Panc1 (cell line): Measurements from ENCODE around the gene TEK. TPM values are rescaled to one million over a fixed set of nuclear protein-coding genes. Genes with fewer than 3 reads are reported as not detected.

Experiments used
- ATAC-seq: fragments of 200-7000 bp; cut with Tn5 transposase; 2 replicates; pipeline ENCODE4 v1.9.1; 2020; ENCODE audit warnings: mild to moderate bottlenecking, moderate library complexity
- BruUV-seq: library from RNA; stranded (reverse); fragments of 400-500 nt; replicated peaks from 2 replicates; lab custom pipeline; 2021; lab: Mats Ljungman, UMichigan
- CTCF ChIA-PET: fragments of 300-600 bp; sonication (Branson Sonifier 250); formaldehyde crosslinking; loops from one replicate; lab custom pipeline; 2022; ENCODE audit warnings: antibody characterized with exemption; lab: Charles Lee
- POLR2A ChIA-PET: fragments of 300-600 bp; sonication (Branson Sonifier 250); formaldehyde crosslinking; loops from one replicate; lab custom pipeline; 2022; ENCODE audit warnings: antibody characterized with exemption; lab: Charles Lee
- DNase-seq: peaks from one replicate; pipeline ENCODE4 v3.0.0-alpha.2; 2010; ENCODE audit warnings: low read depth, low spot score
- H3K27ac ChIP-seq: 2 replicates; pipeline ENCODE4 v1.5.1; 2011; ENCODE audit warnings: mild to moderate bottlenecking, low read length, inconsistent platforms
- H3K27me3 ChIP-seq: fragments of 200-500 bp; sonication (Bioruptor generic); 2 replicates; pipeline ENCODE4 v1.6.0; 2014; ENCODE audit warnings: low read length, inconsistent platforms; ENCODE audit not compliant: control insufficient read depth, insufficient read depth
- H3K36me3 ChIP-seq: fragments of 200-500 bp; sonication (Bioruptor generic); 2 replicates; pipeline ENCODE4 v1.5.1; 2014; ENCODE audit warnings: inconsistent platforms, mild to moderate bottlenecking, low read length, moderate library complexity; ENCODE audit not compliant: control insufficient read depth, insufficient read depth
- H3K4me1 ChIP-seq: 2 replicates; pipeline ENCODE4 v1.5.1; 2011; ENCODE audit warnings: inconsistent platforms, mild to moderate bottlenecking, low read length, moderate library complexity; ENCODE audit not compliant: control insufficient read depth, insufficient read depth
- H3K4me3 ChIP-seq, 2 experiments: 2 replicates each; pipeline ENCODE4 v1.5.1; 2011 to 2012; ENCODE audit warnings: low read depth in 2 of 2, low read length in 2 of 2, mild to moderate bottlenecking in 2 of 2, inconsistent platforms in 1 of 2, moderate library complexity in 1 of 2
- H3K9me3 ChIP-seq: fragments of 200-500 bp; sonication (Bioruptor generic); 2 replicates; pipeline ENCODE4 v1.5.1; 2014; ENCODE audit warnings: low read depth, mild to moderate bottlenecking, inconsistent platforms, low read length, moderate library complexity; ENCODE audit not compliant: control insufficient read depth, insufficient read depth
- CTCF ChIP-seq: fragments of 450-650 bp; IDR thresholded peaks from 2 replicates; pipeline ENCODE4 v1.5.1; 2017; ENCODE audit warnings: mild to moderate bottlenecking
- POLR2AphosphoS5 ChIP-seq: IDR thresholded peaks from 2 replicates; pipeline ENCODE4 v1.6.1; 2012; ENCODE audit warnings: mild to moderate bottlenecking, low read depth, low read length, moderate library complexity
- SIN3A ChIP-seq: IDR thresholded peaks from 2 replicates; pipeline ENCODE4 v1.6.1; 2012; ENCODE audit warnings: low read depth, mild to moderate bottlenecking, low read length, moderate library complexity, borderline replicate concordance; ENCODE audit not compliant: insufficient read depth
- TCF7L2 ChIP-seq: IDR thresholded peaks from 2 replicates; pipeline ENCODE4 v1.6.1; 2011; ENCODE audit warnings: mild to moderate bottlenecking, low read depth, low read length, inconsistent platforms
- in situ Hi-C: cut with HindIII; loops from 2 replicates; pipeline ENCODE4 v1.10.0; 2016; ENCODE audit warnings: low sequenced_read_pairs, low pct_unique_long_range_greater_than_20kb
- intact Hi-C: fragments of 100-400 bp; cut with micrococcal nuclease; formaldehyde crosslinking; loops from one replicate; pipeline ENCODE4 v1.10.0; 2022; ENCODE audit not compliant: unreplicated experiment
- total RNA-seq: library from RNA; stranded (reverse); gene quantifications from one replicate; pipeline ENCODE4 v1.2.1, GENCODE V29; 2021; ENCODE audit not compliant: unreplicated experiment
- TF ChIP-seq, protein P1 (sequence below), 2 experiments: IDR thresholded peaks; 2 replicates each; pipeline ENCODE4 v1.6.1; 2011 to 2012; ENCODE audit warnings: low read depth in 2 of 2, control low read depth in 1 of 2, low read length in 1 of 2, mild to moderate bottlenecking in 1 of 2, moderate library complexity in 1 of 2; ENCODE audit not compliant: insufficient read depth in 1 of 2

The TEK gene
- total RNA-seq, 1 experiment from 2014 or later = not detected

GRCh38 chr9:27151693-27152404 is 42.8 kb downstream of the TEK start:
- Histone ChIP-seq H3K36me3 (no peaks in the 10 kb centered on the region), H3K27ac (no peak overlapping the region), H3K4me1 (no peaks in the 10 kb centered on the region), H3K27me3 (no peaks in the 10 kb centered on the region), H3K9me3 (no peaks in the 10 kb centered on the region), H3K4me3 (no peak overlapping the region)
- intact Hi-C loops (no loop called here), in situ Hi-C loops (no loop called here)
- TF ChIP-seq TCF7L2 (no peak), SIN3A (no peak), CTCF (no peak), POLR2AphosphoS5 (no peak)
- TF ChIP-seq, protein P1, sequence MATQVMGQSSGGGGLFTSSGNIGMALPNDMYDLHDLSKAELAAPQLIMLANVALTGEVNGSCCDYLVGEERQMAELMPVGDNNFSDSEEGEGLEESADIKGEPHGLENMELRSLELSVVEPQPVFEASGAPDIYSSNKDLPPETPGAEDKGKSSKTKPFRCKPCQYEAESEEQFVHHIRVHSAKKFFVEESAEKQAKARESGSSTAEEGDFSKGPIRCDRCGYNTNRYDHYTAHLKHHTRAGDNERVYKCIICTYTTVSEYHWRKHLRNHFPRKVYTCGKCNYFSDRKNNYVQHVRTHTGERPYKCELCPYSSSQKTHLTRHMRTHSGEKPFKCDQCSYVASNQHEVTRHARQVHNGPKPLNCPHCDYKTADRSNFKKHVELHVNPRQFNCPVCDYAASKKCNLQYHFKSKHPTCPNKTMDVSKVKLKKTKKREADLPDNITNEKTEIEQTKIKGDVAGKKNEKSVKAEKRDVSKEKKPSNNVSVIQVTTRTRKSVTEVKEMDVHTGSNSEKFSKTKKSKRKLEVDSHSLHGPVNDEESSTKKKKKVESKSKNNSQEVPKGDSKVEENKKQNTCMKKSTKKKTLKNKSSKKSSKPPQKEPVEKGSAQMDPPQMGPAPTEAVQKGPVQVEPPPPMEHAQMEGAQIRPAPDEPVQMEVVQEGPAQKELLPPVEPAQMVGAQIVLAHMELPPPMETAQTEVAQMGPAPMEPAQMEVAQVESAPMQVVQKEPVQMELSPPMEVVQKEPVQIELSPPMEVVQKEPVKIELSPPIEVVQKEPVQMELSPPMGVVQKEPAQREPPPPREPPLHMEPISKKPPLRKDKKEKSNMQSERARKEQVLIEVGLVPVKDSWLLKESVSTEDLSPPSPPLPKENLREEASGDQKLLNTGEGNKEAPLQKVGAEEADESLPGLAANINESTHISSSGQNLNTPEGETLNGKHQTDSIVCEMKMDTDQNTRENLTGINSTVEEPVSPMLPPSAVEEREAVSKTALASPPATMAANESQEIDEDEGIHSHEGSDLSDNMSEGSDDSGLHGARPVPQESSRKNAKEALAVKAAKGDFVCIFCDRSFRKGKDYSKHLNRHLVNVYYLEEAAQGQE (IDR thresholded peaks at IDR 0.05; ENCODE audit: insufficient read depth in 1 of 2, low read depth in 2 of 2, low read length in 1 of 2) = no peak
- CTCF ChIA-PET = interaction anchor here (0.5 kb wide), 1 partner anchor 31 kb away, joined by 5 read pairs; no protein-coding TSS in a partner anchor
- no peak for ATAC-seq
- POLR2A ChIA-PET = no interaction called here
- BruUV-seq = no TSS peak
- DNase-seq = no peak

DNA sequence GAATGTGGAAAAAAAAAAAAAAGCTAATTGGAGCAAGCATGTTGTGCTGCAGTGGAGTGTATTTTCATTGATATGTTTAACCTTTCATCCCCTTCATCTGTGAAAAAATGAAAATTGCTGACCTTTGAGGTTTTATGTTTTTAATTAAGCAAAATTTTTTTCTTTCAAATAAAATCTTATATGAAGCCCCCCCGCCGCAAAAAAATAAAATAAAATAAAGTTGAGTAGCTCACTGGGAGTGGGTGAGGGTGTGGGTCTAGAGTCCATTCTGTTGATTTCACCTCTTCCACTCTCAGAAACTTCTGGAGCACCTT is 43.3 kb downstream of the TEK start:
- intact Hi-C loops = no loop called here

More for the DNA sequence above, 43.3 kb downstream of the TEK start:
- TF ChIP-seq CTCF (no peak), POLR2AphosphoS5 (no peak), SIN3A (no peak), TCF7L2 (no peak)
- TF ChIP-seq, protein P1 (IDR thresholded peaks at IDR 0.05; ENCODE audit: insufficient read depth in 1 of 2, low read depth in 2 of 2, low read length in 1 of 2) = no peak
- Histone ChIP-seq H3K4me1 (no peaks in the 10 kb centered on the region), H3K27me3 (no peaks in the 10 kb centered on the region), H3K27ac (no peak overlapping the region), H3K4me3 (no peak overlapping the region), H3K9me3 (no peaks in the 10 kb centered on the region), H3K36me3 (no peaks in the 10 kb centered on the region)
- POLR2A ChIA-PET = no interaction called here
- ATAC-seq = no peak
- CTCF ChIA-PET = interaction anchor here (0.5 kb wide), 1 partner anchor 31 kb away, joined by 5 read pairs; no protein-coding TSS in a partner anchor
- BruUV-seq = no TSS peak
- DNase-seq = no peak
- in situ Hi-C loops = no loop called here
